ENCODE results near the gene DCPS.

The DCPS gene

DNA sequence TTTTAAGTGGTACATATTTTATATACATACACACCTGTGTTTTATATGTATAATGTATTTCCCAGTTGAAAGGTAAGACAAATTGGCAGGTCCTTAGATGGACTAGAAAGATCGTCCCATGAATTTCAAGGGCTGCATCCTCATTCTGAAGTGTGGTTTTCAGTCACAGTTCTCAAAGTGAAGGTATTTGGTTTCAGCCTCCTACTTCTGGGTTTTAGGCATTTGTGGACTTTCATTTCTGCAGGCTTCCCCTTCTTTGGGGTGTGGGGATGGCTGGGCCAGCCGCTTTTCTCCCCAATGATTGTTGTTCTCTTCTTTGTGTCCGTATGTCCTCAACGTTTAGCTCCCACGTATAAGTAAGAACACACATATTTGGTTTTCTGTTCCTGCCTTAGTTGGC lies 10.0 kb downstream of the DCPS start:
- DNase-seq (ENCODE audit: low read depth), result no peak
- H3K4me3 ChIP-seq (ENCODE audit: low read depth, low read length), result no peak overlapping the region
- TF ChIP-seq, protein P1, sequence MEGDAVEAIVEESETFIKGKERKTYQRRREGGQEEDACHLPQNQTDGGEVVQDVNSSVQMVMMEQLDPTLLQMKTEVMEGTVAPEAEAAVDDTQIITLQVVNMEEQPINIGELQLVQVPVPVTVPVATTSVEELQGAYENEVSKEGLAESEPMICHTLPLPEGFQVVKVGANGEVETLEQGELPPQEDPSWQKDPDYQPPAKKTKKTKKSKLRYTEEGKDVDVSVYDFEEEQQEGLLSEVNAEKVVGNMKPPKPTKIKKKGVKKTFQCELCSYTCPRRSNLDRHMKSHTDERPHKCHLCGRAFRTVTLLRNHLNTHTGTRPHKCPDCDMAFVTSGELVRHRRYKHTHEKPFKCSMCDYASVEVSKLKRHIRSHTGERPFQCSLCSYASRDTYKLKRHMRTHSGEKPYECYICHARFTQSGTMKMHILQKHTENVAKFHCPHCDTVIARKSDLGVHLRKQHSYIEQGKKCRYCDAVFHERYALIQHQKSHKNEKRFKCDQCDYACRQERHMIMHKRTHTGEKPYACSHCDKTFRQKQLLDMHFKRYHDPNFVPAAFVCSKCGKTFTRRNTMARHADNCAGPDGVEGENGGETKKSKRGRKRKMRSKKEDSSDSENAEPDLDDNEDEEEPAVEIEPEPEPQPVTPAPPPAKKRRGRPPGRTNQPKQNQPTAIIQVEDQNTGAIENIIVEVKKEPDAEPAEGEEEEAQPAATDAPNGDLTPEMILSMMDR (conservative IDR thresholded peaks at IDR 0.05; ENCODE audit: low read depth, low read length), result no peak

DNA sequence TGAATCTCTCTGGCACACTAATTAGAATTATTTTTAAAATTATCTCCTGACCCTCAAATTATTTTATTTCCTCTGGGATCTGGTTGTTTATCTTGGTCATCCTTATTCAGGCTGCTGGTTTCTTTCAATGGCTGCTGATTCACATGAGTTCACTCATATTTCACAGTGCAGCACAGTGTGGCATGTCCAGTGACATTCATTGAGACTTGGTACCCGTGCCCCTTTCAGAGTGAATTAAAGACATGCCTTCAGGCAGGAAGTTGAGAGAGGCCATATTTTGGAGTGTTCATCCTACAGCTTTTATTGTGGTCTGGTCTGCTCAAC lies 13.5 kb downstream of the DCPS start:
- TF ChIP-seq, protein P1 (conservative IDR thresholded peaks at IDR 0.05; ENCODE audit: low read depth, low read length), result no peak
- no peak for DNase-seq (ENCODE audit: low read depth)
- no peak overlapping the region for H3K4me3 ChIP-seq (ENCODE audit: low read depth, low read length)

DNA sequence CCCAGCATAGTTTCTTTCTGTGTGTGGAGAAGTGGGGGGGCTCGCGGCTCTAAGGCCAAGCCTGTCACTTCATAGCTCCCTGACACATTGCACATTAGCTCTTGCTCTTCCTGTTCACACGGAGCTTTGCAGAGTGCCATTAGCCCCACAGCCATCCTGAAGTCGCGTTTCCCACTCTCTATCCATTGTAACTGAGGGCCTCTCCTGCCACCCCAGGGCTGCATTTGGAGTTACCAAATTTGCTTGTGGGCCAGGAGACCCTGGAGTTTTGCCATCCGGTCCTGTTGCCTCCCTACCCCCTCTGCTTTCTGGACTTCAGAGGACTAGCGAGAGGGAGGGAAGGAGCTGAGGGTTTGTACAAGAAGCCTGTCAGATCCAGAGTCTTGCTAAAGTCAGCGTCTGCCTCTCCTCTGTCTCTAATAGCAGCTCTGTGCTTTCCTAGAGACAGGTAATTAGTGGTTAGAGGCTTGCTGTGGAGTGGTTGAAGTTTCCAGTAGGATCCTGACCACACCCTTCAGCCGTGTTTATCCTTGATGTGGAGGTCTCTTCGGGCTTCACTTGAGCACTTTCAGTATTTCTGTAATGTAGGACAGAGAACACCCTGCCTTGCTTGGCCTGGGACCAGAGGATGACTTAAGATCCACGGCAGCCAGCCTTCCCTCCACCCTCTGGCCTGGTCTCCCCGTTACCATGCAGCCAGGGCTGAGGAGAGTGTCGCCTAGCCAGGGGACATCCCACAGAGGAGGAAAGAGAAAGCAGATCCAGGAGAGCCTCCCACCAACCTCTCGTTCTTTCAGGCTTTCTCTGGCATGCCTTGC lies 14.1 kb downstream of the DCPS start:
- TF ChIP-seq, protein P1 (conservative IDR thresholded peaks at IDR 0.05; ENCODE audit: low read depth, low read length), result no peak
- peak; percentile 87 for DNase-seq (ENCODE audit: low read depth)
- peak overlapping the region; percentile 21 for H3K4me3 ChIP-seq (ENCODE audit: low read depth, low read length)

DNA sequence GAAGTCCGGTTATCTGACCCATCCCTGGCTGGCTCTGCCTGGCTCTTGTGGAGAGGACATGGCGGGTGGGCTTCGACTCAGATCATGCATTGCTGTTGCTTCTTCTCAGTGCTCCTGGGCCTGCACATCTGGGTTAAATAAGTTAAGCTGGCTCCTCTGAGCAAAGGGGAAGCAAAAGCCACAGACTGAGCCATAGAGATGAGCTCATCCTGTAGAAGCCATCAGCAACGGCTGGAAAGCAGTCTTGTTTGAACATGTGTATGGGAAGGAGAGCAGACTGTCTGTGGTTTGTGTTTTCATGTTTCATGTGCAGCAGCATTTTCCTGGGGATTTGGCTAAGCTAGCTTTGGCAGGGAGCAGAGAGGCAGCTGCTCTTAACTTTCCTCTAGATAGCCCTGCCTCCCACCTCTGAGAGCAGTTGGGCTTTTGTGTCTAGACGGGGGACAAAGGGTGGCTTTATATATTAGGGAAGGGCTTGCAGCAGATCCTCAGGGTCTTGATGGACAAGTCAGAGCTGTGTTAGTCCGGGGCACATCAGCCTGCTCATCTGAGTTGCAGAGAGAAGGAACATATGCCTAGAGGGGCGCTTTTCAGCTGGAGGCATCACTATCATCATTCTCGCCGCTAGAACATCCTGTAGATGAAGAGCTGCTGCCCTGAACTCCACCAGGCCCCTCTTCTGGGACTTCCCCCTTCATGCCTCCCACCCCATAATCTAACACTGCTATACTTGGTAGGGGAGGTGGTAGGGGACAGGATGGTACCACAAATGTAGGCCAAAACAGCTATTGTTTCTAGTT lies 14.9 kb downstream of the DCPS start:
- DNase-seq (ENCODE audit: low read depth), result peak; percentile 94
- TF ChIP-seq, protein P1 (conservative IDR thresholded peaks at IDR 0.05; ENCODE audit: low read depth, low read length), result no peak
- H3K4me3 ChIP-seq (ENCODE audit: low read depth, low read length), result peak overlapping the region; percentile 6

DNA sequence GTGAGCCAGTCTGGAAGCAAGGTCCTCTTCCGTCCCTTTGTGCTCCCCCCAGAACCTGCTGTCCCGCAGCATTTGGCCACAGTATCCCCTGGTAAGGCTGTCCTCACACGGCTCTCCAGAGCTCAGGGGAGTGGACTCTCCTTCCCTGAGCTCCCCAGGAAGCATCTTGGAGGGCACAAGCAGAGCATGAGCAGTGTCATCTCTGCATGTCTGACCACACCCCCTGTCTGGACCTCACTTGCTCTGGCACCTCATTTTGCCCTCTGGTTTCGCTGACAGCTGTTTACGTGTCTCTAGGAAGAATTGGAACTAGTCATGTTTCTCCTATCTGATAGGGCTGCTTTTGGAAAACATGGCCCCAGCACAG lies 15.5 kb downstream of the DCPS start:
- H3K4me3 ChIP-seq (ENCODE audit: low read depth, low read length), result no peak overlapping the region
- TF ChIP-seq, protein P1 (conservative IDR thresholded peaks at IDR 0.05; ENCODE audit: low read depth, low read length), result no peak
- no peak for DNase-seq (ENCODE audit: low read depth)

DNA sequence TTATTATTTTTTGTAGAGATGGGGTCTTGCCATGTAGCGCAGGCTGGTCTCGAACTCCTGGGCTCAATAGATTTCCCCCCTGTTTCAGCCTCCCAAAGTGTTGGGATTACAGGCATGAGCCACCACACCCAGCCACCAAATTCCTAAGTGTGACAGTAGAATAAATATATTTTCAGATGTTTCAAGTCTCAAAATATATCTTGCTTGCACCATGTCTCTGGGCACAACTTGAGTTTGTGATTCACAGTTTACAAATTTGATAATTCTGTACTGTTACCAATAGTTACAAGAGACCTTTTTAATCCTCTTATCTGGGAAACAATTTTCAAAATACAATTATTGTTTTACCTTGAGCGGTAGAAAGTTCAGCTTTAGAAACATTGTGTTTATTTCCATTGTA lies 19.1 kb downstream of the DCPS start:
- TF ChIP-seq, protein P1 (conservative IDR thresholded peaks at IDR 0.05; ENCODE audit: low read depth, low read length), result no peak
- H3K4me3 ChIP-seq (ENCODE audit: low read depth, low read length), result no peak overlapping the region
- DNase-seq (ENCODE audit: low read depth), result no peak
